GM18951 (cell line): ENCODE results near the gene ABHD6.

ENCODE experiments used
- POLR2A ChIP-seq: IDR thresholded peaks from 4 replicates; pipeline ENCODE4 v1.6.1; 2011; ENCODE audit warnings: mild to moderate bottlenecking; ENCODE audit not compliant: insufficient read length, insufficient read depth; ENCODE audit errors: extremely low read depth
- in situ Hi-C: fragments of 300-500 bp; cut with MboI; formaldehyde crosslinking; loops from one replicate; pipeline ENCODE4 v1.12.0; 2022; ENCODE audit warnings: low sequenced_read_pairs, mixed read lengths, inconsistent platforms; ENCODE audit not compliant: unreplicated experiment

The ABHD6 gene

GRCh38 chr3:58307639-58308215 lies 70.1 kb downstream of the ABHD6 start:
- in situ Hi-C loops = no loop called here
- TF ChIP-seq POLR2A = no peak

- TF ChIP-seq POLR2A = no peak
- in situ Hi-C loops = no loop called here
Measured at GRCh38 chr3:58308728-58309127, 71.1 kb downstream of the ABHD6 start.

DNA sequence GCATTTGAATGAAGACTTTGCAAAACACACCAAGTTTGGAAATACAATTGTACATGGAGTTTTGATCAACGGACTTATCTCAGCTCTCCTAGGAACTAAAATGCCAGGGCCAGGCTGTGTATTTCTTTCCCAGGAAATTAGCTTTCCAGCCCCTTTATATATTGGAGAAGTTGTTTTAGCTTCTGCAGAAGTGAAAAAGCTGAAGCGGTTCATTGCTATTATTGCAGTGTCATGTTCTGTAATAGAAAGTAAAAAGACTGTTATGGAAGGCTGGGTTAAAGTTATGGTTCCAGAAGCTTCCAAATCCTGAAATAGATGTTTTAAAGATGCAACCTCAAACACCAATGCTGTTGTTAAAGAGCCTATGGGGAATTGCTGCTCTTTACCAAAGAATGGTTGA lies 80.2 kb downstream of the ABHD6 start:
- in situ Hi-C loops = loop anchor here (10.0 kb wide), 1 partner anchor 217 kb away; the partner anchor contains the start of gene ACOX2
- no peak for TF ChIP-seq POLR2A

GRCh38 chr3:58321791-58322190 lies 84.2 kb downstream of the ABHD6 start:
- in situ Hi-C loops = no loop called here
- no peak for TF ChIP-seq POLR2A

DNA sequence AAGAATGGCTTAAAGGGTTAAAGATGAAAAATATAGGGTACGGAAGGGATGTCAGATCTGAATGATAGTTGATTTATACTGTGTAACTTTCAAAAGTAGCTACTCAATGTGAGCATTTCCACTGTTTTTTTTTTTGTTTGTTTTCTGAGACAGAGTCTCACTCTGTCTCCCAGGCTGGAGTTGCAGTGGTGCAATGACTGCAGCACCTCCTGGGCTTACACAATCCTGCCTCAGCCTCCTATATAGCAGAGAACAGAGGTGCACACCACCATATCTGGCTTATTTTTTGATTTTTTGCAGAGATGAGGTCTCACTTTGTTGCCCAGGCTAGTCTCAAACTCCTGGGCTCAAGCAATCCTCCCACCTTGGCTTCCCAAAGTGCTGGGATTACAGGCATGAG lies 85.2 kb downstream of the ABHD6 start:
- in situ Hi-C loops = no loop called here
- no peak for TF ChIP-seq POLR2A

DNA sequence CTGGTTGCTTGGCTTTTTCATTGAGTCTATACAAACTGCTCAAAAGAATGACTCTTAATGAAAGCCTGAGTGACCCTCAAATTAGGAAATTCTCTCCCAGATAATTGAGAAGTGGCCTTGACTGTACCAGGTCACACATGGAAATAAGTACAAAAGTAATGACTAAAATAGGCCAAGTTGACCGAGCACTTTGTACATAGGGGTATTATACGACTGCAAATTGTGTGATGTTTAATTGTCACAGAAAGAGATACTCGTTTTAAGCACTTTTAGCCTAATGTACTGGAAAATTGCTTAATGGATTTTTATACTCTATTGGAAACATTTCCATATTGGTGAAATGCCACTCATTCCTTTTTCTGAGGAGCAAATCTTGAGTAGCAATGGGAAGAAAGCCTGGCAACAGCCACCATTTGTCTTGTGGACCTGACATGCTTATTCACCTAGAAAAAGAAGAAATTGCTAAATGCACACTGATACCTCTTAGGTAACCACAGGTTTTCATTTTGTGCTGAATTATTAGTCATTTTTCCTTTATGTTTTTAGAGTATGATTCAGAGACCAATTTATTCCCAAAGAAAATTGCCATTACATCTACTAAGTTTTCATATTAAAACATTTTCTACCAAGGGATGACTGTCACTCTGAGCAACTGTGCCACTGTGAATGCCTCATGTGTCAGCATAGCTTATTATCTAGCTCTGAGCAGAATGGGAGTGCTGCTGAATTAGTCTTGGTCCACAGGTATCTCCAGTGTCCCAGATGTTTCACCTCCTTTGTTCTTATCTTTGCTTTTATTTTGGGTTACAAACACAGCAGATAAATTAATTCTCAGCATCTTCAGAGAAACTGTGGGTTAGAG lies 86.2 kb downstream of the ABHD6 start:
- no peak for TF ChIP-seq POLR2A
- in situ Hi-C loops = no loop called here

GRCh38 chr3:58324391-58325390 lies 87.1 kb downstream of the ABHD6 start:
- TF ChIP-seq POLR2A = no peak
- in situ Hi-C loops = no loop called here

DNA sequence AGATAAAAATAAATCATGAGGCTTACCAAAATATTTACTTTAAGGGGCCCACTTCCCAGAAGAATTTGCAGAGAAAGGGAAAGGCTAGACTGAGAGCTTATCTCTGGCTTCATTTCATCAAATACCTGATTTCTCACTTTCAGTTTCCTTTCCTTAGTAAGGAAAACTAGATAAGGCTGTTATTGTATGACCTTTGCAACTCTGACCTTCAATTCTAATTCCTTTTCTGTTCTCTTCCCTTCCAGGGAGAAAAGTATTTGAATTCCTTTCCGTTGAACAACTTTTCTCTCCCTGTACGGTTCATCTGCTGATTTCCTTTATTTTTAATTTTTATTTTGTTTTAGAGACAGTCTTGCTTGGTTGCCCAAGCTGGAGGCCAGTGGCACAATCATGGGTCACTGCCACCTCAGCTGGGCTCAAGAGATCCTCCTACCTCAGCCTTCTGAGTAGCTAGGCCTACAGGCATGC lies 88.0 kb downstream of the ABHD6 start:
- TF ChIP-seq POLR2A = no peak
- in situ Hi-C loops = no loop called here

DNA sequence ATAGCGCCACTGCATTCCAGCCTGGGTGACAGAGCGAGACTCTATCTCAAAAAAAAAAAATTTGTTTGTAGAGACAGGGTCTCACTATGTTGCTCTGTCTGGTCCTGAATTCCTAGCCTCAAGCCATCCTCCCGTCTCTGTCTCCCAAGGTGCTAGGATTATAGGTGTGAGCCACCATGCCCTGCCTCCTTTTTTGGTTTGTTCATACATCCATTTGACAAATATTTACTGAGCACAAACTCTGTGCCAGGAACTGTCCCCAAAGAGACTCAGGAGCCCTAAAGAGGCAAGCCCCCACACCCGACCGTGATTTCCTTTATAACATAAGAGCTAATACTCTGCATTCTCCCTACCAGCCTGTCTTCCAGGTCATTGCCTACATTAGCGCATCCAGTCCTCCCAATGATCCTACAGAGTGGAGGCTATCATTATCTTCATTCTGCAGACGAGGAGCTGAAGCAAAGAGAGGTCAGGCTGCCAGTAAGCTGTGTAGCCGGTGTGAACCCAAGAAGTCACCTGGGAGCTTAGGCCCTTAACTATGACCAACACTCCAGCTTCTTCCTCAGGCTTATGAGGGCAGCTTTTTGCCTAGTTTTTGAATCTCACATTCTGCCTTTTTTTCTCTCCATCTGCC lies 88.8 kb downstream of the ABHD6 start:
- TF ChIP-seq POLR2A = no peak
- in situ Hi-C loops = no loop called here

DNA sequence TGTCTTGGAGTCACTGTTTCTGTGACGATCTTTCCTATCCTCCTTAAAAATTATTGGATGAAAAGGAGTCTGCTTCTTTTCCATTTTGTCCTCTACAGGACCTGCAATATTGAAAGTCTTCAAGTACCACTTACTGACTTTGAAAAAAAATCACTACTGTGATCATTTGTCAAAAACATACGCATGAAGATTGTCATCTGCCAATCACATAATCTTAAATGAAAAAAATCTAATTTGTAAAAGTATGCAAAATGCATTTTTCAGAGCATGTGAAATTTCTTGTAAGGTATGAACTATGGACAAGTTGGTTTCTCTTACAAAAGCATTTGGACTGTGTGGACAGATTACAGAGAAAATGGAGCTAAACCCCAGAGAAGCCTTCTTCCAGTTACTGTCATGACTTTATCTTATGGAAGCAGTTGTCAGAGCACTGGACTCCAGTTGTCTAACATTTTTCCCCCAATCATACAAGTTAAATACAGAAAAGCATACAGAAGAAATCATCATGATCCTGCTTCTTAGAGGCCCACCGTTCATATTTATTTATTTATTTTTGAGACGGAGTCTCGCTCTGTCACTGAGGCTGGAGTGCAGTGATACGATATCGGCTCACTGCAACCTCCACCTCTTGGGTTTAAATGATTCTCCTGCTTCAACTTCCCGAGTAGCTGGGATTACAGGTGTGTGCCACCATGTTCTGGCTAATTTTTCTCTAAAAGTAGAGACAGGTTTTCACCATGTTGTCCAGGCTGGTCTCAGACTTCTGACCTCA lies 91.7 kb downstream of the ABHD6 start:
- no peak for TF ChIP-seq POLR2A
- in situ Hi-C loops = no loop called here

DNA sequence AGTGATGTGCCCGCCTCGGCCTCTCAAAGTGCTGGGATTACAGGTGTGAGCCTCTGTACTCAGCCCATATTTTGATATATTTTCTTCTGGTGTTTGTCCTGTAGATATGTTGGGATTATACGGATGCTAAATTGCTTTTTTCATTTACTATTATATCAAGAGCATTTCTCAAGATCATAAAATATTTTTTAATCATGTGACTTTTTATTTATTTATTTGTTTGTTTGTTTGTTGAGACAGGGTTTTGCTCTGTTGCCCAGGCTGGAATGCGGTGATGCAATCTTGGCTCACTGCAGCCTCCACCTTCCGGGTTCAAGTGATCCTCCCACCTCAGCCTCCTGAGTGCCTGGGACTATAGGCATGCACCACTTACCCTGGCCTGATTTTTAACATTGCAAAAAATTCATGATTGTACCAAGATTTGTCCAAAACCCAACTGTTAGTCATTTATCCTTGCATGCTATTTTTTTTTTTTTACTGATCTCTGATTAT lies 92.4 kb downstream of the ABHD6 start:
- TF ChIP-seq POLR2A = no peak
- in situ Hi-C loops = loop anchor here (5.0 kb wide), 1 partner anchor 87 kb away; no protein-coding TSS in a partner anchor
